Aorta (tissue), 5 donors: ENCODE data around the gene USH1C. TPM values are rescaled to one million over a fixed set of nuclear protein-coding genes. Genes with fewer than 3 reads are reported as not detected.
A peak's percentile ranks its signal among the peaks of the same experiment; 100 is the strongest.

ENCODE experiments used
- ATAC-seq: fragments of 200-7000 bp; cut with Tn5 transposase; one replicate; pipeline ENCODE4 v1.9.1; 2022; ENCODE audit warnings: moderate library complexity; ENCODE audit not compliant: low FRiP score
- DNase-seq, 2 donors: peaks; one replicate each; pipeline ENCODE4 v3.0.0-alpha.2; 2020
- H3K27ac ChIP-seq, 2 donors: one replicate each; pipeline ENCODE4 v1.5.1; 2013; ENCODE audit warnings: low read length in 2 of 2, mild to moderate bottlenecking in 2 of 2, moderate library complexity in 2 of 2, control low read depth in 1 of 2, inconsistent platforms in 1 of 2, low read depth in 1 of 2
- H3K27me3 ChIP-seq, 2 donors: one replicate each; pipeline ENCODE4 v1.6.1; 2013; ENCODE audit warnings: control low read depth in 1 of 2, low read length in 1 of 2, mild to moderate bottlenecking in 1 of 2, moderate library complexity in 1 of 2; ENCODE audit not compliant: insufficient read depth in 2 of 2, control insufficient read depth in 1 of 2
- H3K36me3 ChIP-seq, 2 donors: one replicate each; pipeline ENCODE4 v1.6.1; 2013; ENCODE audit warnings: control low read depth in 1 of 2, low read length in 1 of 2, mild to moderate bottlenecking in 1 of 2; ENCODE audit not compliant: insufficient read depth in 2 of 2, control insufficient read depth in 1 of 2
- H3K4me1 ChIP-seq, 2 donors: one replicate each; pipeline ENCODE4 v1.6.1; 2013; ENCODE audit warnings: low read length in 2 of 2, control low read depth in 1 of 2, mild to moderate bottlenecking in 1 of 2, moderate library complexity in 1 of 2; ENCODE audit not compliant: insufficient read depth in 2 of 2, control insufficient read depth in 1 of 2
- H3K4me3 ChIP-seq, 2 donors: one replicate each; pipeline ENCODE4 v1.5.1; 2013; ENCODE audit warnings: low read length in 2 of 2, control low read depth in 1 of 2, mild to moderate bottlenecking in 1 of 2
- H3K9me3 ChIP-seq: one replicate; pipeline ENCODE4 v1.6.1; 2013; ENCODE audit warnings: mild to moderate bottlenecking, low read length; ENCODE audit not compliant: control insufficient read depth
- WGBS, 2 donors: extraction: QIAGEN DNeasy Blood & Tissue Kit; methylation state at CpG; one replicate each; pipeline ENCODE4 v1.1.7; 2013; 5-methylcytosine and 5-hydroxymethylcytosine counted together
- intact Hi-C, 2 donors: fragments of 100-400 bp; cut with DNase I; formaldehyde crosslinking; loops; one replicate each; pipeline versions ENCODE4 v1.14.2 to v1.15.0; 2022
- long read RNA-seq, 2 donors: library from polyadenylated mRNA; unstranded; transcript quantifications; one replicate each; pipeline ENCODE4 v2.0.0, GENCODE V29; 2020 to 2021
- polyA plus RNA-seq, 2 donors: library from polyadenylated mRNA; stranded (reverse); fragments of 200-250 nt; gene quantifications; one replicate each; pipeline ENCODE4 v1.2.3, GENCODE V29; 2013
- total RNA-seq, 2 donors: library from RNA; stranded (reverse); fragmentation: NEBNext Ultra II Directional; extraction: Animal tissue kit (Norgen Biotek cat#: 25700); gene quantifications; one replicate each; pipeline ENCODE4 v1.2.1, GENCODE V29; 2021
- donor health status: healthy with polysubstance abuse.
- donor health status: Bipolar disorder and iron deficiency.
- donor health status: DM: no; HTN: no; CAD: no.
- donor health status: DM: no; HTN: no; CAD: no.
- donor health status: DM: yes; HTN: yes; CAD: no.

The USH1C gene
- total RNA-seq (not detected), polyA plus RNA-seq (10 to 100 TPM in 1 of 2 donors, under 1 TPM in 1; 0.46 to 20.4 TPM)
- long read RNA-seq, donor 1, result 0 reads
- long read RNA-seq, donor 2, result 0 reads

GRCh38 chr11:17544181-17544622 lies at the start of gene USH1C:
USH1C (minus strand) TSS chr11:17544416; CDS start chr11:17544307, 109 bp downstream.
- H3K27me3 ChIP-seq, result no peaks in the 10 kb centered on the region
- 3 to 6% methylated on average over 22 to 32 of the region's 32 CpGs for WGBS, 2 donors
- no peak within 1 kb of the TSS for H3K4me3 ChIP-seq
- DNase-seq, result peak in 1 of 2 donors; percentile 79
- H3K9me3 ChIP-seq, result no peaks in the 10 kb centered on the region
- no peaks in the 10 kb centered on the region for H3K4me1 ChIP-seq
- H3K27ac ChIP-seq, result no peak within 1 kb of the TSS
- no peak for ATAC-seq
- intact Hi-C loops, result no loop called here
- H3K36me3 ChIP-seq, result no peaks in the 10 kb centered on the region

GRCh38 chr11:17593466-17594245 lies 49.4 kb upstream of the USH1C start:
- ATAC-seq, result no peak
- intact Hi-C loops, result no loop called here
- peak in 1 of 2 donors; percentile 49 for DNase-seq
- Histone ChIP-seq H3K27me3 (no peaks in the 10 kb centered on the region), H3K4me3 (no peak overlapping the region), H3K4me1 (no peaks in the 10 kb centered on the region), H3K27ac (no peak overlapping the region), H3K36me3 (no peaks in the 10 kb centered on the region), H3K9me3 (no peaks in the 10 kb centered on the region)
- WGBS, 2 donors, result 76 to 77% methylated on average over 9 of the region's 9 CpGs

- no peaks in the 10 kb centered on the region for H3K36me3 ChIP-seq
- WGBS, 2 donors, result 87 to 90% methylated on average over 11 of the region's 11 CpGs
- ATAC-seq, result no peak
- no peaks in the 10 kb centered on the region for H3K9me3 ChIP-seq
- no peak overlapping the region for H3K4me3 ChIP-seq
- H3K4me1 ChIP-seq, result no peaks in the 10 kb centered on the region
- peak in 1 of 2 donors; percentile 33 for DNase-seq
- intact Hi-C loops, result no loop called here
- no peak overlapping the region for H3K27ac ChIP-seq
- H3K27me3 ChIP-seq, result no peaks in the 10 kb centered on the region
These were observed 47.1 kb upstream of the USH1C start for GRCh38 chr11:17591293-17591692.

- peak in 1 of 2 donors; percentile 37 for DNase-seq
- intact Hi-C loops, result no loop called here
- H3K36me3 ChIP-seq, result no peaks in the 10 kb centered on the region
- H3K9me3 ChIP-seq, result no peaks in the 10 kb centered on the region
- no peak for ATAC-seq
- WGBS, 2 donors, result 86 to 87% methylated on average over 7 of the region's 7 CpGs
- no peaks in the 10 kb centered on the region for H3K27me3 ChIP-seq
- H3K27ac ChIP-seq, result no peak overlapping the region
- no peaks in the 10 kb centered on the region for H3K4me1 ChIP-seq
- no peak overlapping the region for H3K4me3 ChIP-seq
These were observed 46.2 kb upstream of the USH1C start for GRCh38 chr11:17590463-17590862.

GRCh38 chr11:17588721-17589120 lies 44.5 kb upstream of the USH1C start:
- no peaks in the 10 kb centered on the region for H3K4me1 ChIP-seq
- H3K27ac ChIP-seq, result no peak overlapping the region
- H3K4me3 ChIP-seq, result no peak overlapping the region
- no peak for ATAC-seq
- no peaks in the 10 kb centered on the region for H3K27me3 ChIP-seq
- H3K36me3 ChIP-seq, result no peaks in the 10 kb centered on the region
- intact Hi-C loops, result no loop called here
- DNase-seq, result no peak
- 88 to 89% methylated on average over 4 of the region's 4 CpGs for WGBS, 2 donors
- H3K9me3 ChIP-seq, result no peaks in the 10 kb centered on the region

GRCh38 chr11:17588166-17588565 lies 44.0 kb upstream of the USH1C start:
- ATAC-seq (no peak), DNase-seq (peak in 1 of 2 donors; percentile 47)

GRCh38 chr11:17585911-17586695 lies 41.9 kb upstream of the USH1C start:
- Histone ChIP-seq H3K27ac (no peak overlapping the region), H3K9me3 (no peaks in the 10 kb centered on the region), H3K36me3 (no peaks in the 10 kb centered on the region), H3K27me3 (no peaks in the 10 kb centered on the region), H3K4me3 (no peak overlapping the region), H3K4me1 (no peaks in the 10 kb centered on the region)
- 70 to 78% methylated on average over 6 of the region's 6 CpGs for WGBS, 2 donors
- ATAC-seq (no peak), DNase-seq (no peak)
- intact Hi-C loops, result no loop called here

More at GRCh38 chr11:17588166-17588565, 44.0 kb upstream of the USH1C start:
- no peak overlapping the region for H3K27ac ChIP-seq
- no peaks in the 10 kb centered on the region for H3K27me3 ChIP-seq
- H3K36me3 ChIP-seq, result no peaks in the 10 kb centered on the region
- WGBS, 2 donors, result 79% methylated on average over 8 of the region's 8 CpGs
- H3K9me3 ChIP-seq, result no peaks in the 10 kb centered on the region
- intact Hi-C loops, result no loop called here
- no peak overlapping the region for H3K4me3 ChIP-seq
- no peaks in the 10 kb centered on the region for H3K4me1 ChIP-seq

- Histone ChIP-seq H3K36me3 (no peaks in the 10 kb centered on the region), H3K27ac (no peak overlapping the region), H3K4me1 (no peaks in the 10 kb centered on the region), H3K4me3 (no peak overlapping the region), H3K9me3 (no peaks in the 10 kb centered on the region), H3K27me3 (no peaks in the 10 kb centered on the region)
- ATAC-seq (no peak), DNase-seq (no peak)
- 92% methylated on average over 4 of the region's 4 CpGs for WGBS, 2 donors
- intact Hi-C loops, result no loop called here
These were observed 37.5 kb upstream of the USH1C start for GRCh38 chr11:17581732-17582053.
